NT2/D1 (cell line): ENCODE data around the gene IKZF2.

Source experiments
- SUZ12 ChIP-seq: IDR thresholded peaks from 2 replicates; pipeline ENCODE4 v1.6.1; 2011; ENCODE audit not compliant: insufficient read length, insufficient read depth; ENCODE audit errors: extremely low read depth
- YY1 ChIP-seq: IDR thresholded peaks from 2 replicates; pipeline ENCODE4 v1.6.1; 2011; ENCODE audit not compliant: insufficient read length, insufficient read depth
- ZNF274 ChIP-seq: IDR thresholded peaks from 2 replicates; pipeline ENCODE4 v1.6.1; 2011; ENCODE audit warnings: mild to moderate bottlenecking, low read depth, low read length

DNA sequence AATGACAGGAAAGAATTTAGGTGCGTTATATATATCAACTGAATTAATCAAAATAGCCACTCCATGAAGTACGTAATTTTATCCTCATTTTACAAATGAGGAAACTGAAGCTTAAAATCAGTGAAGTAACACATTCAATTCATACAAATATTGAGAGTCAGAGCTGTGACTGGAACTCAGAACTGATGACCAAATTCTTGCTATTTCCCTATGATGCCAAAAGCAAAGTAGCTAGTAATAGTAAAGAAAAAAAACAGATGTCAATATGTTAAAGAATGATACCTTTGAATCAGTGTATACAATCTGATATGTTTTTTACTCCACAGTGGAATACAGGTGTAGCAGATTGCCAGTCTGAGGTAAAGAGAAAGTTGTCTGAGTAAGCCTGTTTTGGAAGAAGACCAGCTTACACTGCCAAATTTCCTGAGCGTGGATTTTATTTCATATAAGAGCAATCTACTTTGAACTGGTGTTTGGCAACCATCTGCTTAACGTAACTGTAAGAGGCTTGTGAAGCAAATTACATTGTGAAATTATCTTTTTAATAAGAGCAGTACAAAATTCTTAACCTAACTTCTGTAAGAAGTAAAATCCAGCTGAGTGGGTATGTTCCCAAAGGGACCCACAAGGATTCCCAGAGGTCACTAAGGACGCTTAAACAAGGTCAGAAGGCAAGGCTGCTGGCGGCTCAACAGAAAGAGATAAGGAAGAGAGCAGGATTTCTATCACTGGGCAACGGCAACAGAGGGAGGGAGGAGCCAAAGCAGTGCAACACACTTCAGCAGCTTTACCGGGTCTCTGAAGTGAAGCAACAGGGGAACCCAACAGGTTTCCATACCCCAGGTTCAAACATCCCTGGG, 85.6 kb downstream of the IKZF2 start:
- no peak for TF ChIP-seq SUZ12
- no peak for TF ChIP-seq ZNF274
- no peak for TF ChIP-seq YY1
